A673 (cell line): ENCODE measurements around the gene BCR.

ENCODE experiments used
- CTCF ChIP-seq: fragments of 300-800, 200-600 bp; sonication (generic); conservative IDR thresholded peaks from 2 replicates; pipeline ENCODE4 v1.5.1; 2017; ENCODE audit warnings: low read depth, mild to moderate bottlenecking, antibody characterized with exemption, low read length, moderate library complexity, mixed read lengths
- EZH2 ChIP-seq: fragments of 200-600 bp; sonication (generic); IDR thresholded peaks from 2 replicates; pipeline ENCODE4 v1.6.1; 2017; ENCODE audit warnings: borderline replicate concordance, low read depth, mild to moderate bottlenecking, mixed read lengths, antibody characterized with exemption, low read length; ENCODE audit not compliant: poor library complexity, severe bottlenecking

GRCh38 chr22:23238707-23239106, 58.4 kb downstream of the BCR start:
- TF ChIP-seq CTCF (no peak), EZH2 (no peak)
